CD4-positive, alpha-beta memory T cell (primary cell): ENCODE measurements around the gene LMAN2. TPM values are rescaled to one million over a fixed set of nuclear protein-coding genes. Genes with fewer than 3 reads are reported as not detected.

Experiments used
- CTCF ChIA-PET: fragments of 350-600 bp; sonication (Branson Sonifier 250); formaldehyde crosslinking; loops from one replicate; lab custom pipeline; 2021; ENCODE audit warnings: inconsistent platforms; ENCODE audit not compliant: partially characterized antibody; lab: Charles Lee
- POLR2A ChIA-PET: fragments of 350-600 bp; sonication (Branson Sonifier 250); formaldehyde crosslinking; loops from one replicate; lab custom pipeline; 2021; ENCODE audit not compliant: partially characterized antibody; lab: Charles Lee
- DNase-seq, 5 donors: peaks; one replicate each; pipeline versions ENCODE4 v3.0.0 to v3.0.0-alpha.2; 2020 to 2022; ENCODE audit warnings: mixed read lengths in 1 of 5
- H3K27ac ChIP-seq: one replicate; pipeline ENCODE4 v1.7.0; 2013; ENCODE audit warnings: low read depth, low read length
- H3K27me3 ChIP-seq: 2 replicates; pipeline ENCODE4 v1.7.0; 2013; ENCODE audit warnings: mild to moderate bottlenecking, low read length, moderate library complexity; ENCODE audit not compliant: insufficient read depth
- H3K36me3 ChIP-seq: 2 replicates; pipeline ENCODE4 v1.7.0; 2013; ENCODE audit warnings: mild to moderate bottlenecking, low read length, moderate library complexity; ENCODE audit not compliant: insufficient read depth
- H3K4me1 ChIP-seq: 2 replicates; pipeline ENCODE4 v1.7.0; 2013; ENCODE audit warnings: mild to moderate bottlenecking, low read length, moderate library complexity; ENCODE audit not compliant: insufficient read depth
- H3K4me3 ChIP-seq, 2 donors: one replicate each; pipeline ENCODE4 v1.7.0; 2013; ENCODE audit warnings: low read length in 2 of 2, mild to moderate bottlenecking in 1 of 2
- H3K9me3 ChIP-seq, 2 donors: one replicate each; pipeline ENCODE4 v1.7.0; 2013; ENCODE audit warnings: low read length in 2 of 2, control low read depth in 1 of 2; ENCODE audit not compliant: control insufficient read depth in 1 of 2
- H3K27ac Mint-ChIP-seq, 7 donors: one replicate each; pipeline ENCODE4 v1.8.0; 2020 to 2021; ENCODE audit warnings: mixed read lengths in 7 of 7, mild to moderate bottlenecking in 6 of 7, inconsistent platforms in 3 of 7, moderate library complexity in 3 of 7
- H3K27me3 Mint-ChIP-seq, 2 donors: one replicate each; pipeline ENCODE4 v1.8.0; 2020 to 2021; ENCODE audit warnings: mixed read lengths in 2 of 2
- H3K36me3 Mint-ChIP-seq, 2 donors: one replicate each; pipeline ENCODE4 v1.8.0; 2020 to 2021; ENCODE audit warnings: mixed read lengths in 2 of 2, inconsistent platforms in 1 of 2, mild to moderate bottlenecking in 1 of 2
- H3K4me1 Mint-ChIP-seq, 4 donors: one replicate each; pipeline ENCODE4 v1.8.0; 2020 to 2021; ENCODE audit warnings: mixed read lengths in 4 of 4, mild to moderate bottlenecking in 1 of 4
- H3K4me3 Mint-ChIP-seq, 8 donors: one replicate each; pipeline ENCODE4 v1.8.0; 2020 to 2021; ENCODE audit warnings: mixed read lengths in 8 of 8, mild to moderate bottlenecking in 7 of 8, moderate library complexity in 6 of 8, inconsistent platforms in 3 of 8
- H3K9me3 Mint-ChIP-seq, 8 donors: one replicate each; pipeline ENCODE4 v1.8.0; 2020 to 2021; ENCODE audit warnings: mixed read lengths in 8 of 8, mild to moderate bottlenecking in 5 of 8, inconsistent platforms in 3 of 8, moderate library complexity in 1 of 8
- intact Hi-C: fragments of 100-400 bp; cut with micrococcal nuclease; formaldehyde crosslinking; loops from one replicate; pipeline ENCODE4 v1.15.1; 2023
- polyA plus RNA-seq, 2 donors: library from polyadenylated mRNA; unstranded; fragments of 300-500 nt; fragmentation: Illumina TruSeq; gene quantifications; one replicate each; pipeline ENCODE4 v1.2.3, GENCODE V29; 2021
- total RNA-seq, 2 experiments: library from RNA; stranded (reverse); gene quantifications; one replicate each; pipeline ENCODE4 v1.2.3, GENCODE V29; 2021

The LMAN2 gene
- 100 to 1,000 TPM; 114 to 123 TPM for total RNA-seq
- 100 to 1,000 TPM; 223 to 322 TPM for polyA plus RNA-seq

GRCh38 chr5:177351392-177352329 lies at the start of gene LMAN2:
LMAN2 (minus strand) TSS chr5:177351668; CDS start chr5:177351647, 21 bp downstream.
- Mint-ChIP-seq H3K4me3 (peak within 1 kb of the TSS; percentile 91 to 100 (median 97)), H3K36me3 (peaks cover 9 to 35% of the 10 kb centered on the region in 2 donors), H3K27me3 (no peaks in the 10 kb centered on the region), H3K27ac (peak within 1 kb of the TSS; percentile 97 to 100 (median 99)), H3K4me1 (peaks cover 42 to 81% (median 63%) of the 10 kb centered on the region in 4 donors), H3K9me3 (peaks cover 0 to 2% (median 0%) of the 10 kb centered on the region in 8 donors)
- peaks cover 62% of the 10 kb centered on the region for H3K4me1 ChIP-seq
- peak; percentile 93 to 95 (median 94) for DNase-seq
- peaks cover 18% of the 10 kb centered on the region for H3K36me3 ChIP-seq
- peak within 1 kb of the TSS; percentile 93 for H3K27ac ChIP-seq
- no peaks in the 10 kb centered on the region for H3K27me3 ChIP-seq
- peak within 1 kb of the TSS; percentile 91 to 99 for H3K4me3 ChIP-seq
- intact Hi-C loops, result loop anchor here (1.0 to 2.0 kb wide), 3 partner anchors 39 to 241 kb away; partner anchors contain the start of gene TMED9
- POLR2A ChIA-PET, result interaction anchor here (0.8 to 3.6 kb wide), 23 partner anchors 9 to 248 kb away, joined by 3 to 52 read pairs (median 5); partner anchors contain the start of genes B4GALT7, DDX41, MXD3 and PRELID1
- no peaks in the 10 kb centered on the region for H3K9me3 ChIP-seq
- CTCF ChIA-PET, result interaction anchor here (0.8 to 5.2 kb wide), 9 partner anchors 10 to 104 kb away, joined by 3 to 32 read pairs (median 11); no protein-coding TSS in a partner anchor

GRCh38 chr5:177399997-177400868 lies 48.8 kb upstream of the LMAN2 start, which contains the start of gene PFN3:
PFN3 (minus strand) TSS chr5:177400661; CDS start chr5:177400576, 85 bp downstream.
- peak within 1 kb of the TSS in 4 of 7 donors; percentile 7 to 64 (median 42) for H3K27ac Mint-ChIP-seq
- intact Hi-C loops, result loop anchor here (5.0 kb wide), 1 partner anchor 38 kb away; no protein-coding TSS in a partner anchor
- POLR2A ChIA-PET, result interaction anchor here (6.5 to 7.1 kb wide), 3 partner anchors 11 to 49 kb away, joined by 126 to 555 read pairs (median 138); partner anchors contain the start of genes PRR7 and SLC34A1

GRCh38 chr5:177397875-177398390 lies 46.5 kb upstream of the LMAN2 start:
- no peak overlapping the region for H3K4me3 ChIP-seq
- POLR2A ChIA-PET, result no interaction called here
- no peak overlapping the region for H3K27ac ChIP-seq
- Mint-ChIP-seq H3K4me1 (peaks cover 4 to 12% (median 8%) of the 10 kb centered on the region in 4 donors), H3K4me3 (no peak overlapping the region), H3K9me3 (peaks cover 0 to 1% (median 0%) of the 10 kb centered on the region in 8 donors), H3K27ac (no peak overlapping the region), H3K36me3 (no peaks in the 10 kb centered on the region), H3K27me3 (no peaks in the 10 kb centered on the region)
- no peaks in the 10 kb centered on the region for H3K27me3 ChIP-seq
- H3K9me3 ChIP-seq, result no peaks in the 10 kb centered on the region
- peaks cover 10% of the 10 kb centered on the region for H3K4me1 ChIP-seq
- H3K36me3 ChIP-seq, result no peaks in the 10 kb centered on the region
- CTCF ChIA-PET, result interaction anchor here (0.6 kb wide), 1 partner anchor 31 kb away, joined by 3 read pairs; no protein-coding TSS in a partner anchor
- intact Hi-C loops, result no loop called here
- DNase-seq, result no peak

More at GRCh38 chr5:177399997-177400868, 48.8 kb upstream of the LMAN2 start, which contains the start of gene PFN3:
- H3K27ac ChIP-seq, result no peak within 1 kb of the TSS
- no peak within 1 kb of the TSS for H3K4me3 Mint-ChIP-seq
- no peaks in the 10 kb centered on the region for H3K9me3 ChIP-seq
- no peak for DNase-seq
- H3K9me3 Mint-ChIP-seq, result peaks cover 0 to 1% (median 0%) of the 10 kb centered on the region in 8 donors
- H3K27me3 ChIP-seq, result no peaks in the 10 kb centered on the region
- no peaks in the 10 kb centered on the region for H3K27me3 Mint-ChIP-seq
- H3K36me3 Mint-ChIP-seq, result no peaks in the 10 kb centered on the region
- H3K36me3 ChIP-seq, result no peaks in the 10 kb centered on the region
- H3K4me1 ChIP-seq, result peaks cover 31% of the 10 kb centered on the region
- CTCF ChIA-PET, result interaction anchor here (1.0 to 16.6 kb wide), 5 partner anchors 10 to 48 kb away, joined by 3 to 821 read pairs (median 295); partner anchors contain the start of genes GRK6, PRR7 and SLC34A1
- H3K4me1 Mint-ChIP-seq, result peaks cover 6 to 32% (median 20%) of the 10 kb centered on the region in 4 donors
- H3K4me3 ChIP-seq, result no peak within 1 kb of the TSS

DNA sequence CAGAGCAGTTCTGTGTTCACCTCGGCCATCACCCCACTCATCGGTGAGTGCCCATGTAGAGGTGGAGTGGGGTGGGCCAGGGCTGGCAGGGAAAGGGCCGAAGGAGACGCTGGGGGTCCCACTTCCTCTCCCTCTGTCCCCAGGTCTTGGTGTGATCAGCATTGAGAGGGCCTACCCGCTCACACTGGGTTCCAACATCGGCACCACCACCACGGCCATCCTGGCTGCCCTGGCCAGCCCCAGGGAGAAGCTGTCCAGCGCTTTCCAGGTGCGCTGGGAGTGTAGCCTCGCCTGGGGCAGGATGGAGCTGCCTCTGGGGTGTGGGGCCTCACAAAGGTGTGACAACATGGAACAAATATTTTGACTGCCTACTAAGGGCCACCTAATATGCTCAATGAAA lies 45.3 kb upstream of the LMAN2 start:
- DNase-seq, result no peak
- no peak overlapping the region for H3K27ac ChIP-seq
- Mint-ChIP-seq H3K9me3 (peaks cover 0 to 1% (median 0%) of the 10 kb centered on the region in 8 donors), H3K36me3 (no peaks in the 10 kb centered on the region), H3K27me3 (no peaks in the 10 kb centered on the region), H3K4me1 (peaks cover 0 to 2% (median under 1%) of the 10 kb centered on the region in 4 donors), H3K4me3 (no peak overlapping the region), H3K27ac (no peak overlapping the region)
- ChIA-PET CTCF (no interaction called here), POLR2A (no interaction called here)
- no peaks in the 10 kb centered on the region for H3K36me3 ChIP-seq
- no peaks in the 10 kb centered on the region for H3K27me3 ChIP-seq
- no peak overlapping the region for H3K4me3 ChIP-seq
- no peaks in the 10 kb centered on the region for H3K4me1 ChIP-seq
- H3K9me3 ChIP-seq, result no peaks in the 10 kb centered on the region
- intact Hi-C loops, result no loop called here

DNA sequence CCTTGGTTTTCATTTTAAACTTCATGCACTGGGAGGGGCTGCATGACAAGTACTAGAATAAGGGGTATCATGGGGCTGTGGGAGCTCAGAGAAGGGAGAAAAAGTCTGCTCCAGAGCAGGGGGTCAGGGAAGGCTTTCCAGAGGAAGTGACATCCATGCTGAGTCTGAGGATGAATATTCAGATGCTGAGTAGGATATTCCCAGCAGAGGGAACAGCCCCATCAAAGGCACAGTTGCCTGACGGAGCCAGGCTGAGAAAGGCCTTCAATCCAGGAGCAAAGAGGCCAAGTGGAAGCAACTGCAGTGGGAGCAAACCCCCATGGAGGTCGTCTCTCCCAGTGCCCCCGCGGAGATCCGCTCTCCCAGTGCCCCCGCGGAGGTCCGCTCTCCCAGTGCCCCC lies 44.6 kb upstream of the LMAN2 start:
- CTCF ChIA-PET, result interaction anchor here (1.5 to 11.6 kb wide), 3 partner anchors 8 to 78 kb away, joined by 6 to 271 read pairs (median 8); no protein-coding TSS in a partner anchor
- Mint-ChIP-seq H3K4me3 (no peak overlapping the region), H3K9me3 (peaks cover 0 to 1% (median 0%) of the 10 kb centered on the region in 8 donors), H3K27ac (no peak overlapping the region), H3K36me3 (no peaks in the 10 kb centered on the region), H3K27me3 (no peaks in the 10 kb centered on the region), H3K4me1 (peaks cover 3 to 9% (median 4%) of the 10 kb centered on the region in 4 donors)
- Histone ChIP-seq H3K27ac (no peak overlapping the region), H3K4me1 (peaks cover 1% of the 10 kb centered on the region), H3K4me3 (no peak overlapping the region), H3K9me3 (no peaks in the 10 kb centered on the region), H3K36me3 (no peaks in the 10 kb centered on the region), H3K27me3 (no peaks in the 10 kb centered on the region)
- no peak for DNase-seq
- intact Hi-C loops, result no loop called here
- POLR2A ChIA-PET, result no interaction called here

- ChIA-PET CTCF (interaction anchor here (1.2 to 11.6 kb wide), 6 partner anchors 10 to 107 kb away, joined by 3 to 271 read pairs (median 27); no protein-coding TSS in a partner anchor), POLR2A (interaction anchor here (6.6 to 10.3 kb wide), 2 partner anchors 10 to 52 kb away, joined by 86 to 138 read pairs; partner anchors contain the start of genes PFN3 and PRR7)
- Mint-ChIP-seq H3K4me3 (no peak overlapping the region), H3K4me1 (peaks cover 20 to 30% (median 25%) of the 10 kb centered on the region in 4 donors), H3K9me3 (peaks cover 0 to 1% (median 0%) of the 10 kb centered on the region in 8 donors), H3K36me3 (no peaks in the 10 kb centered on the region), H3K27me3 (no peaks in the 10 kb centered on the region), H3K27ac (no peak overlapping the region)
- H3K27ac ChIP-seq, result no peak overlapping the region
- H3K4me1 ChIP-seq, result peaks cover 22% of the 10 kb centered on the region
- no peak overlapping the region for H3K4me3 ChIP-seq
- no peaks in the 10 kb centered on the region for H3K36me3 ChIP-seq
- no peaks in the 10 kb centered on the region for H3K9me3 ChIP-seq
- intact Hi-C loops, result loop anchor here (5.0 kb wide), 1 partner anchor 37 kb away; the partner anchor contains the start of gene RGS14
- no peaks in the 10 kb centered on the region for H3K27me3 ChIP-seq
- DNase-seq, result peak in 1 of 5 donors; percentile 15
These were observed 42.5 kb upstream of the LMAN2 start for GRCh38 chr5:177393990-177394389.
